Stimulated activated CD8-positive, alpha-beta memory T cell treated with anti-CD3 and anti-CD28 coated beads, Interleukin-7, amount 100 ng/mL, for 4 hours (primary cell): ENCODE data around the gene GABRE.
"Not testable (repeated sequence)": the region's sequence is repeated elsewhere in the genome, so short reads cannot be mapped to it uniquely, and the experiment has no call there.

Experiments used
- DNase-seq, 2 donors: peaks; one replicate each; pipeline ENCODE4 v3.0.0-alpha.2; 2020; ENCODE audit warnings: low read depth in 2 of 2

GABRE gene

DNA sequence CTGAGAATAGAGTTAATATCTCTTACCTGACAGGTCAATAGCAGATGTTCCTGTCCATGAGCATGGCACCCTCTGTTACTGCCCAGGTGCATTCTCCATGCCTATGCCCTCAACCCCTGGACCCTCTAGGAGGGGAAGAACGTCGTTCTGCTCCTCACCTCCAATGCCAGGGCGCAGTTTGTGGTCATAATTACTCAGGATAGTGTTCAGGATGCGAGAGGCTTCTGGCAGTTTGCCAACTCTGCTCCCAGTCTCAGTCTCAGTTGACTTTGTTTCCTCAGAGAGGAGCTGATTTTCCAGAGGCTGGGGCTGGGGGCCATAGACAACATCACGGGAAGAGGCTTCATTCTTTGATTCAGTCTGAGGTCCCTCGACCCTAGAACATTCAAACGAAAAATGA lies 4.4 kb downstream of the GABRE start:
- no peak for DNase-seq

DNA sequence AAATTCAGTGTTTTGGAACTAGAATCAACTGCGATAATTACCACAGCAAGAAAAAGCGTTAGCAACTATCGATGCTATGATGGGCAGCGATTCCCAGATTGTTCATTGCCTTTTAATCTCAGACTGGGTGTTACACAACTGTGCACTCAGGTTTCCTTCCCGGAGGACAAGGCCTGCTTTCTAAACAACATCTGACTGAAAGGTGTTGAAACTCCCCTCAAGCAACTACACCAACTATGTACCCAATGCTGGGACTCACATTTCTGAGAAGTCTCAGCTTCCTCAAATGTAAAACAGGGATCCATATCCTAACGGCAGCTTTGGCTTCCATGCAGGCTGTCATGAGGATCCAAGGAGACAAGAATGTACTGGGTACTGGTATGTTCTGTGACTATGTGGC lies 8.2 kb downstream of the GABRE start:
- DNase-seq: no peak

GRCh38 chrX:151962034-151962433 lies 12.4 kb downstream of the GABRE start:
- DNase-seq: no peak

GRCh38 chrX:151958101-151958500 lies 16.4 kb downstream of the GABRE start:
- no peak for DNase-seq

DNA sequence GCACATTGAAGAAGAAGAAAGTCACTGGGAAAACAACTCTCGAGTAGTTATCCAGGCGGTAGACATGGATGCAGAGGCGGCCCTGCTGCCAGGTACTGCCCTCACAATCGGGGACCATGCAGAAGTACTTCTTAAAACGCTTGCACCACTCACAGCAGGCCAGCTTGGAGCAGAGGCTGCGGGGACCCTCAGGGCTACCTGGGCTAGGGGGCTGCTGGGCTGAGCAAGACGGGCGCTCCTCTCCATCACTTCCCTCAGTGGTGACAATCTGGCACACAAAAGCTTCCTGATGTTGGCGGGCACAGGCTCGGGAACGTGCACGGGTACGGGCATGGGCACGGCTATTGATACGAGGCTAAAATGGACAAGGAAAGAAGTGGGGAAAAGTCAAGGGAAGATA lies 19.7 kb downstream of the GABRE start:
- no peak for DNase-seq

- DNase-seq: no peak
Measured at GRCh38 chrX:151938172-151938571, 36.3 kb downstream of the GABRE start.

- DNase-seq: no peak
Measured at GRCh38 chrX:151935358-151935757, 39.1 kb downstream of the GABRE start.

GRCh38 chrX:151929126-151929525 lies 45.4 kb downstream of the GABRE start:
- DNase-seq: no peak

GRCh38 chrX:151923648-151924047 lies 50.8 kb downstream of the GABRE start:
- DNase-seq: no peak

DNA sequence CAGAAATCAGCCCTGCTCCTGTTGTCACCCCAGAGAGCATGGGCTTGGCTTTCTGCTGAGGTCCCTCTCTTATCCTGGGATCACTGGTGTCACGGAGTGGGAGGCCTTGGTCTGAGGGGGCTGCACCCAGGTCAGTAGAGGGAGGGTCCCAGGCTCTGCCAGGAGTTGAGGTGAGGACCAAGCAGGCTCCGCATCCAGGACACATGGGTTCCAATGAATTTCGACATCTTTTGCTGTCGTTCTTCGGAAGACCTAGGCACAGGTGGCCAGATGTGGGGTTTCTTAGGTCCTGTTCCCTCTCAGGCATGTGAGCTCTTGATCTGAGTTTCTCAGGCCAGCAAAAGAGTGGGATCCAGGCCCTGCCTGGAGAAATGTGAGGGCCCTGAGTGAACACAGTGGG lies 51.8 kb downstream of the GABRE start:
- DNase-seq: no peak

GRCh38 chrX:151921866-151922265 lies 52.6 kb downstream of the GABRE start:
- DNase-seq: no peak

DNA sequence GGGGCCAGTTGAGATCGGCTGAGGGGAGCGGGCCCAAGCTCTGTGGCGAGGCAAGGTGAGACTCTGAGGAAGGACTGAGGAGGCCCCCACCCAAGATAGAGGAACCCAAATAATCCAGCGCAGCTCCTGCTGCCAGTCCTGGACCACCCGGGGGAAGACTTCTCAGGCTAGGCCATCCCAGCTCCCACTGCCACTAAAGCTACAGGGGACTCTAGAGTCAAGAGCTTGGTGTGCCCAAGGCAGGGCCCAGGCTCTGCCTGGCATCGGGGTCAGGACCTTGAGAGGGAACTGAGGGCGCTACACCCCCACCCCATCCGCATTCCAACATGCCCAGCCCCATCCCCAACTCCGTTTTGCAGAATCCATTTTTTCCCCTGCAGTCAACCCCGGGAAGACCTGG lies 53.2 kb downstream of the GABRE start:
- DNase-seq: no peak

- no peak for DNase-seq
Measured at GRCh38 chrX:151920530-151920929, 53.9 kb downstream of the GABRE start.

- no peak for DNase-seq
Measured at GRCh38 chrX:151920101-151920500, 54.4 kb downstream of the GABRE start.

DNA sequence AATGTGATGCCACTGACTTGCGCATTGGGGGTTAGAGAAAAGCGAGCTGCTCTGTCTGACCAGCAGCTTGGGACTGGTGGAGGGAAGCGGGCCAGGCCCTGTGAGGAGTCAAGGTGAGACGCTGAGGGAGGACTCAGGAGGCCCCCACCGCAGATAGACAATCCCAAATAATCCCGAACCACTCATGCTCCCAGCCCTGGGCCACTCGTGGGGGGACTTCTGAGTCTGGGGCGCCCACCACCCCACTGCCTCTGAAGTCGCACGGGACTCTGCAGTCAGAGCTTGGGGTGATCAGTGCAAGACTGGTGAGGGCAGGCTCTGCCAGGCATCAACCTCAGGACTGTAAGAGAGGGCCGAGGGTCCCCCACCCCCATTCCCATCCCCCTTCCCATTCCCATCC lies 54.9 kb downstream of the GABRE start:
- no peak for DNase-seq

DNA sequence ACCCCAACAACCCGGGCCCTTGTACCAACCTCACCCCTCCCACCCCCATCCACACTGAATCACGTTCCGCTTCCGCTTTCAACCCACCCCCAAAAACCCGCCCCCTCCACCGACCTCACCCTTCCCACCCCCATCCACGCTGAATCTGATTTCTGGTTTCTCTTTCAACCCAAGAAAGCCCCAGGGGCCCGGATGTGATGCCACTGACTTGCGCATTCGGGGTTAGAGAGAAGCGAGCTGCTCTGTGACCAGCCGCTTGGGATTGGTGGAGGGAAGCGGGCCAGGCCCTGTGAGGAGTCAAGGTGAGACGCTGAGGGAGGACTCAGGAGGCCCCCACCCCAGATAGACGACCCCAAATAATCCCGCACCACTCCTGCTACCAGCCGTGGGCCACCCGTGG lies 55.7 kb downstream of the GABRE start:
- not testable (repeated sequence) for DNase-seq

DNA sequence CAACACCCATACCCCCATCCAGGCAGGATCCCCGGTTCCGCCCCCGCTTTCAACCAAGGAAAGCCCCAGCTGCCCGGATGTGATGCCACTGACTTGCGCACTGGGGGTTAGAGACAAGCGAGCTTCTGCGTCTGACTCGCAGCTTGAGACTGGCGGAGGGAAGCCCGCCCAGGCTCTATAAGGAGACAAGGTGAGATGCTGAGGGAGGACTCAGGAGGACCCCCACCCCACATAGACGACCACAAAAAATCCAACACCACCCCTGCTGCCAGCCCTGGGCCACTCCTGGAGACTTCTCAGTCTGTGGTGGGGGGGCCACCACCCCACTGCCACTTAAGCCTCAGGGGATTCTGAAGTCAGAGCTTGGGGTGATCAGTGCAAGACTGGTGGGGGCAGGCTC lies 61.7 kb downstream of the GABRE start, which contains the start of gene MAGEA4:
Gene MAGEA4 (plus strand): TSS at position 110 of the 400 bp plus-strand sequence. CDS start 10,776 bp downstream, outside the sequence.
- no peak for DNase-seq

DNA sequence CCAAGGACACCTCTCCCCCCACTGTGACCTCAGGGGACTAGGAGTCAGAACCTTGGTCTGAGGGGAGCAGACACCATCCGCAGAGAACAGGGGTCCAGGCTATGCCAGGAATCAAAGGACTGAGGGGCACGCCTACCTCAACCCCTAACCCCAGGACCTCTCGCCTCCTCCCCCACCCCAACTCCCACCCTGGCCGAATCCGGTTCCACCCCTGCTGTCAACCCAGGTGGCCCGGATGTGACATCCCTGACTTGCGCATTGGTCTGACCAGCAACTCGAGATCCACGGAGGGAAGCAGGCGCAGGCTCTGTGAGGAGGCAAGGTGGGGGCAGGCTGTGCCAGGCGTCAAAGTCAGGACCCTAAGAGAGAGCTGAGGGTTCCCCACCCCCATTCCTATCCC lies 62.3 kb downstream of the GABRE start:
- no peak for DNase-seq

DNA sequence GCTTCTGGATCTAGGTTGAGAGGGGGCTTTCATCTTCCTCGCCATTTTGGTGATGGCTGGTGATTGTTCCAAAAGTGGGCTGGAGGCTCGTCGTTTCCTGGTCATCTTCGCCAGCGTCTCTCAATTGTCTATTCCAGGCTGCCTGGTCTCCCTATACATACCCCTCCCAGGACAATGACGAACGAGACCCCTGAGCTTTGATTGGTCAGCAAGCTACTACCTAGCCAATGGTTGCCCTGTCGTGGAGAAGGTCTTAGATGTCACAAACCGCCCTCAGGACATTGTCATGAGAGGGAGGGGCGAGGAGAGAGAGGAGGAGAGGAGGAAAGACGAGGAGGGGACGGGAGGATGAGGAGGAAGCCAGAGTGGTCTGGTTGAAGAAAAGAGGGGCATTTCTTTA lies 69.5 kb downstream of the GABRE start:
- no peak for DNase-seq
